ENCODE measurements around the gene BANF1.
"Not testable (repeated sequence)": the region's sequence is repeated elsewhere in the genome, so short reads cannot be mapped to it uniquely, and the experiment has no call there.

Gene BANF1

GRCh38 chr11:65978391-65979238 is 23.7 kb upstream of the BANF1 start:
- no peak for DNase-seq

GRCh38 chr11:65979261-65979759 is 23.0 kb upstream of the BANF1 start:
- no peak for DNase-seq

- DNase-seq, result no peak
Measured at GRCh38 chr11:65981101-65981740, 21.1 kb upstream of the BANF1 start.

- DNase-seq, result no peak
Measured at GRCh38 chr11:65981972-65982823, 20.1 kb upstream of the BANF1 start.

- DNase-seq, result no peak
Measured at GRCh38 chr11:65982824-65983588, 19.3 kb upstream of the BANF1 start.

- DNase-seq, result no peak
Measured at GRCh38 chr11:65983589-65983987, 18.7 kb upstream of the BANF1 start.

GRCh38 chr11:65987336-65987735 is 15.0 kb upstream of the BANF1 start:
- no peak for DNase-seq

- peak; percentile 81 for DNase-seq
Measured at GRCh38 chr11:65988791-65989592, 13.3 kb upstream of the BANF1 start.

GRCh38 chr11:65992056-65992455 is 10.2 kb upstream of the BANF1 start:
- DNase-seq, result no peak

GRCh38 chr11:65997286-65997685 is 5.0 kb upstream of the BANF1 start:
- DNase-seq, result no peak

GRCh38 chr11:66002648-66003225 is 434 bp downstream of the BANF1 start:
- DNase-seq, result no peak

- no peak for DNase-seq
Measured at GRCh38 chr11:66003291-66003690, 988 bp downstream of the BANF1 start.

- no peak for DNase-seq
Measured at GRCh38 chr11:66004186-66004585, 1.9 kb downstream of the BANF1 start.

GRCh38 chr11:66006134-66006890 is 4.0 kb downstream of the BANF1 start:
- no peak for DNase-seq

- no peak for DNase-seq
Measured at GRCh38 chr11:66006891-66007176, 4.5 kb downstream of the BANF1 start.

GRCh38 chr11:66007201-66007634 is 4.9 kb downstream of the BANF1 start:
- no peak for DNase-seq

- no peak for DNase-seq
Measured at GRCh38 chr11:66008095-66008467, 5.8 kb downstream of the BANF1 start.

GRCh38 chr11:66008468-66009101 is 6.3 kb downstream of the BANF1 start:
- no peak for DNase-seq

- DNase-seq, result not testable (repeated sequence)
Measured at GRCh38 chr11:66010036-66010435, 7.7 kb downstream of the BANF1 start.

GRCh38 chr11:66011239-66011784 is 9.0 kb downstream of the BANF1 start:
- DNase-seq, result no peak
